Measurements from ENCODE around the gene MED13L. TPM values are rescaled to one million over a fixed set of nuclear protein-coding genes. Genes with fewer than 3 reads are reported as not detected.

MED13L gene
- total and polyA plus RNA-seq, 2 of the 8 experiments (the other 6 are each of a cell fraction or from before 2014, with no cell fraction given) = 15.9 to 51.7 TPM

DNA sequence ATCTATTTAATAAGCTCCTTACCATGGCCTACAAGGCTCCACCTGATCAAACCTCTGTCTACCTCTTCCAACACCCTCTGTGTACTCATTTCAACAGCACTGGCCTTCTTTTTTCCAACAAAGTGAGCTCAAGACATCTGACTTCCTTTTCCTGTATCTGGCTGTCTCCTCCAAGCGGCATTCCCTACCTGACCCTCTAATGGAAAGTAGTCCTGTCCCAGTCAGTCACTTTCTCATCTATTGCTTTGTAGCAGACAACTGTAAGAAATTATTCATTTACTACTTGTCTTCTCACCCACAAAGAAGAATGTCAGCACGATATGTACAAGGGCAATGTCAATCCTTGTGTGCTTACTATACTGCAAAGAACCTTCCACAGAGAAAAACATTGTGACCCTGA is 149.6 kb downstream of the MED13L start (continued):
- no peak for TF ChIP-seq ATF3 (IDR thresholded peaks at IDR 0.05; ENCODE audit: insufficient read depth, low read depth, low read length)
- TF ChIP-seq TCF12 (IDR thresholded peaks at IDR 0.05; ENCODE audit: low read depth, low read length) = no peak
